Caco-2 (cell line): ENCODE measurements around the gene NAT8L. TPM values are rescaled to one million over a fixed set of nuclear protein-coding genes. Genes with fewer than 3 reads are reported as not detected.

Source experiments
- BruUV-seq: library from RNA; stranded (reverse); fragments of 400-500 nt; replicated peaks from 2 replicates; lab custom pipeline; 2021; lab: Mats Ljungman, UMichigan
- CTCF ChIA-PET: fragments of 300-600 bp; sonication (Branson Sonifier 250); formaldehyde crosslinking; loops from one replicate; lab custom pipeline; 2022; ENCODE audit warnings: antibody characterized with exemption; lab: Charles Lee
- POLR2A ChIA-PET: fragments of 300-600 bp; sonication (Branson Sonifier 250); formaldehyde crosslinking; loops from one replicate; lab custom pipeline; 2022; ENCODE audit warnings: antibody characterized with exemption; lab: Charles Lee
- DNase-seq, 2 experiments: peaks; one replicate each; pipeline versions ENCODE4 v3.0.0 to v3.0.0-alpha.2; 2020 to 2022
- H3K27me3 ChIP-seq: replicated peaks from 2 replicates; pipeline ENCODE4 v1.6.0; 2011; ENCODE audit warnings: low read length; ENCODE audit not compliant: control insufficient read depth, insufficient read depth
- H3K36me3 ChIP-seq: 2 replicates; pipeline ENCODE4 v1.5.1; 2011; ENCODE audit warnings: low read length; ENCODE audit not compliant: control insufficient read depth, insufficient read depth
- H3K4me1 ChIP-seq: fragments of 250-450 bp; sonication (Bioruptor Pico); 2 replicates; pipeline ENCODE4 v1.5.1; 2020; ENCODE audit warnings: mild to moderate bottlenecking
- H3K4me3 ChIP-seq: 2 replicates; pipeline ENCODE4 v1.5.1; 2011; ENCODE audit warnings: low read depth, mild to moderate bottlenecking, control low read depth, low read length
- H3K9me3 ChIP-seq: fragments of 250-450 bp; sonication (Bioruptor Pico); 2 replicates; pipeline ENCODE4 v1.5.1; 2020; ENCODE audit warnings: mild to moderate bottlenecking, moderate library complexity
- H3K27ac Mint-ChIP-seq: one replicate; pipeline ENCODE4 v1.8.0; 2022; ENCODE audit warnings: mixed read lengths; ENCODE audit not compliant: unreplicated experiment
- H3K27me3 Mint-ChIP-seq: one replicate; pipeline ENCODE4 v1.8.0; 2022; ENCODE audit warnings: mixed read lengths; ENCODE audit not compliant: insufficient read depth, unreplicated experiment
- H3K36me3 Mint-ChIP-seq: one replicate; pipeline ENCODE4 v1.8.0; 2022; ENCODE audit warnings: mild to moderate bottlenecking, mixed read lengths; ENCODE audit not compliant: insufficient read depth, unreplicated experiment
- H3K4me1 Mint-ChIP-seq: one replicate; pipeline ENCODE4 v1.8.0; 2022; ENCODE audit warnings: low read depth, mixed read lengths; ENCODE audit not compliant: unreplicated experiment
- H3K4me3 Mint-ChIP-seq: one replicate; pipeline ENCODE4 v1.8.0; 2022; ENCODE audit warnings: mild to moderate bottlenecking, moderate library complexity, mixed read lengths; ENCODE audit not compliant: unreplicated experiment
- H3K9me3 Mint-ChIP-seq: one replicate; pipeline ENCODE4 v1.8.0; 2022; ENCODE audit warnings: mixed read lengths; ENCODE audit not compliant: unreplicated experiment
- CTCF ChIP-seq, 2 experiments: fragments of 200-600 bp in 1 of 2; IDR thresholded peaks; 1 replicate in 1 of 2; 2 replicates in 1 of 2; pipeline versions ENCODE4 v1.5.1 to v1.8.0; 2011 to 2022; ENCODE audit warnings: antibody characterized with exemption in 1 of 2, control low read depth in 1 of 2, inconsistent platforms in 1 of 2, low read depth in 1 of 2, low read length in 1 of 2, mild to moderate bottlenecking in 1 of 2, moderate library complexity in 1 of 2; ENCODE audit not compliant: insufficient read depth in 1 of 2, severe bottlenecking in 1 of 2, unreplicated experiment in 1 of 2
- intact Hi-C: fragments of 100-400 bp; cut with micrococcal nuclease; formaldehyde crosslinking; loops from one replicate; pipeline ENCODE4 v1.10.0; 2022; ENCODE audit not compliant: unreplicated experiment
- total RNA-seq: library from RNA; stranded (reverse); gene quantifications from 2 replicates; pipeline ENCODE4 v1.2.3, GENCODE V29; 2022

NAT8L gene
- total RNA-seq, 1 experiment from 2014 or later, result 6.2 TPM

- BruUV-seq, result no TSS peak
- no peaks in the 10 kb centered on the region for H3K27me3 ChIP-seq
- no peaks in the 10 kb centered on the region for H3K9me3 Mint-ChIP-seq
- ChIA-PET CTCF (no interaction called here), POLR2A (no interaction called here)
- intact Hi-C loops, result no loop called here
- no peak for TF ChIP-seq CTCF (IDR thresholded peaks at IDR 0.05; ENCODE audit: insufficient read depth in 1 of 2, low read depth in 1 of 2, low read length in 1 of 2, severe bottlenecking in 1 of 2, unreplicated experiment in 1 of 2)
- H3K4me1 Mint-ChIP-seq, result no peaks in the 10 kb centered on the region
- no peak overlapping the region for H3K4me3 ChIP-seq
- no peaks in the 10 kb centered on the region for H3K36me3 Mint-ChIP-seq
- no peak overlapping the region for H3K4me3 Mint-ChIP-seq
- H3K27me3 Mint-ChIP-seq, result peaks cover 3% of the 10 kb centered on the region
- H3K9me3 ChIP-seq, result no peaks in the 10 kb centered on the region
- H3K4me1 ChIP-seq, result no peaks in the 10 kb centered on the region
- DNase-seq, result no peak
- no peaks in the 10 kb centered on the region for H3K36me3 ChIP-seq
- H3K27ac Mint-ChIP-seq, result no peak overlapping the region
These were observed 30.1 kb downstream of the NAT8L start for GRCh38 chr4:2089222-2089621.

- no peaks in the 10 kb centered on the region for H3K36me3 Mint-ChIP-seq
- no peak overlapping the region for H3K4me3 Mint-ChIP-seq
- no peaks in the 10 kb centered on the region for H3K4me1 ChIP-seq
- no peak overlapping the region for H3K4me3 ChIP-seq
- no peaks in the 10 kb centered on the region for H3K27me3 Mint-ChIP-seq
- ChIA-PET POLR2A (no interaction called here), CTCF (no interaction called here)
- H3K4me1 Mint-ChIP-seq, result no peaks in the 10 kb centered on the region
- no peaks in the 10 kb centered on the region for H3K27me3 ChIP-seq
- no peak for TF ChIP-seq CTCF (IDR thresholded peaks at IDR 0.05; ENCODE audit: insufficient read depth in 1 of 2, low read depth in 1 of 2, low read length in 1 of 2, severe bottlenecking in 1 of 2, unreplicated experiment in 1 of 2)
- no peaks in the 10 kb centered on the region for H3K36me3 ChIP-seq
- no peak overlapping the region for H3K27ac Mint-ChIP-seq
- BruUV-seq, result no TSS peak
- H3K9me3 Mint-ChIP-seq, result no peaks in the 10 kb centered on the region
- intact Hi-C loops, result loop anchor here (10.0 kb wide), 1 partner anchor 94 kb away; no protein-coding TSS in a partner anchor
- H3K9me3 ChIP-seq, result no peaks in the 10 kb centered on the region
- no peak for DNase-seq
These were observed 31.5 kb downstream of the NAT8L start for GRCh38 chr4:2090642-2091041.

GRCh38 chr4:2091990-2092668 is 33.0 kb downstream of the NAT8L start:
- no peaks in the 10 kb centered on the region for H3K4me1 Mint-ChIP-seq
- Histone ChIP-seq H3K36me3 (no peaks in the 10 kb centered on the region), H3K4me1 (no peaks in the 10 kb centered on the region), H3K4me3 (no peak overlapping the region), H3K27me3 (no peaks in the 10 kb centered on the region), H3K9me3 (no peaks in the 10 kb centered on the region)
- BruUV-seq, result no TSS peak
- no peak overlapping the region for H3K4me3 Mint-ChIP-seq
- ChIA-PET CTCF (no interaction called here), POLR2A (no interaction called here)
- DNase-seq, result no peak
- no peaks in the 10 kb centered on the region for H3K36me3 Mint-ChIP-seq
- TF ChIP-seq CTCF (IDR thresholded peaks at IDR 0.05; ENCODE audit: insufficient read depth in 1 of 2, low read depth in 1 of 2, low read length in 1 of 2, severe bottlenecking in 1 of 2, unreplicated experiment in 1 of 2), result no peak
- no peak overlapping the region for H3K27ac Mint-ChIP-seq
- intact Hi-C loops, result loop anchor here (10.0 kb wide), 1 partner anchor 93 kb away; no protein-coding TSS in a partner anchor
- H3K27me3 Mint-ChIP-seq, result no peaks in the 10 kb centered on the region
- H3K9me3 Mint-ChIP-seq, result peaks cover 8% of the 10 kb centered on the region
